BE2C (cell line): ENCODE data around the gene SMPD4.
"Not testable (repeated sequence)": the region's sequence is repeated elsewhere in the genome, so short reads cannot be mapped to it uniquely, and the experiment has no call there.

Experiments used
- DNase-seq: peaks from one replicate; pipeline ENCODE4 v3.0.0-alpha.2; 2020
- H3K27me3 ChIP-seq: fragments of 250-450 bp; sonication (Bioruptor Pico); 2 replicates; pipeline ENCODE4 v1.5.1; 2020; ENCODE audit warnings: mild to moderate bottlenecking
- H3K36me3 ChIP-seq: fragments of 250-450 bp; sonication (Bioruptor Pico); 2 replicates; pipeline ENCODE4 v1.5.1; 2020; ENCODE audit warnings: mild to moderate bottlenecking
- H3K4me1 ChIP-seq: fragments of 250-450 bp; sonication (Bioruptor Pico); 2 replicates; pipeline ENCODE4 v1.5.1; 2020
- H3K4me3 ChIP-seq: 2 replicates; pipeline ENCODE4 v1.5.1; 2011; ENCODE audit warnings: low read depth, low read length
- H3K9me3 ChIP-seq: fragments of 250-450 bp; sonication (Bioruptor Pico); 2 replicates; pipeline ENCODE4 v1.5.1; 2020
- TF ChIP-seq, protein P1 (sequence below): IDR thresholded peaks from 2 replicates; pipeline ENCODE4 v1.5.1; 2012; ENCODE audit warnings: mild to moderate bottlenecking, low read depth, low read length

Gene SMPD4

DNA sequence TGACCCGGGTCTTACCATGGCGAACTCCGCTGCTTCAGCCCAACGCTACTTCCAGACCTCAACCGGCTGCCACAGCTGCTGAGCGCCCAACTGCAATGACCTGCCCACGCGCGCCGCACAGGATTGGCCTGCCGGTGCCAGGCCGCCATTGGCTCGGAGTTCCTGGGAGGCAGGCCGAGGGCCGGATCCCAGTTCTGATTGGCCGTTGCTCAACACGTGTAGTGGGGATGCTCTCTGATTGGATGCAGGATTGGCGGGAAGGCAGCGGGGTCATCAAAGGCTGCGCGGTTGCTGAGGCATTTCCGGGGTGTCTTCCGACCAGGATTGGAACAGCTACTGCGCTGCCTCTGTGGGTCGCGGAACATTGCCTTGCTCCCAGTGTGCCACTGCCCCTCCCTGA, 16.9 kb upstream of the SMPD4 start, which contains the start of gene TUBA3E:
Gene TUBA3E, minus strand, starts transcription at position 97 of the 400 bp plus-strand sequence. Its CDS starts 79 bp downstream, at position 18.
- Histone ChIP-seq H3K9me3 (no peaks in the 10 kb centered on the region), H3K36me3 (no peaks in the 10 kb centered on the region), H3K4me1 (no peaks in the 10 kb centered on the region), H3K4me3 (no peak within 1 kb of the TSS), H3K27me3 (no peaks in the 10 kb centered on the region)
- TF ChIP-seq, protein P1, sequence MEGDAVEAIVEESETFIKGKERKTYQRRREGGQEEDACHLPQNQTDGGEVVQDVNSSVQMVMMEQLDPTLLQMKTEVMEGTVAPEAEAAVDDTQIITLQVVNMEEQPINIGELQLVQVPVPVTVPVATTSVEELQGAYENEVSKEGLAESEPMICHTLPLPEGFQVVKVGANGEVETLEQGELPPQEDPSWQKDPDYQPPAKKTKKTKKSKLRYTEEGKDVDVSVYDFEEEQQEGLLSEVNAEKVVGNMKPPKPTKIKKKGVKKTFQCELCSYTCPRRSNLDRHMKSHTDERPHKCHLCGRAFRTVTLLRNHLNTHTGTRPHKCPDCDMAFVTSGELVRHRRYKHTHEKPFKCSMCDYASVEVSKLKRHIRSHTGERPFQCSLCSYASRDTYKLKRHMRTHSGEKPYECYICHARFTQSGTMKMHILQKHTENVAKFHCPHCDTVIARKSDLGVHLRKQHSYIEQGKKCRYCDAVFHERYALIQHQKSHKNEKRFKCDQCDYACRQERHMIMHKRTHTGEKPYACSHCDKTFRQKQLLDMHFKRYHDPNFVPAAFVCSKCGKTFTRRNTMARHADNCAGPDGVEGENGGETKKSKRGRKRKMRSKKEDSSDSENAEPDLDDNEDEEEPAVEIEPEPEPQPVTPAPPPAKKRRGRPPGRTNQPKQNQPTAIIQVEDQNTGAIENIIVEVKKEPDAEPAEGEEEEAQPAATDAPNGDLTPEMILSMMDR: no peak
- no peak for DNase-seq

DNA sequence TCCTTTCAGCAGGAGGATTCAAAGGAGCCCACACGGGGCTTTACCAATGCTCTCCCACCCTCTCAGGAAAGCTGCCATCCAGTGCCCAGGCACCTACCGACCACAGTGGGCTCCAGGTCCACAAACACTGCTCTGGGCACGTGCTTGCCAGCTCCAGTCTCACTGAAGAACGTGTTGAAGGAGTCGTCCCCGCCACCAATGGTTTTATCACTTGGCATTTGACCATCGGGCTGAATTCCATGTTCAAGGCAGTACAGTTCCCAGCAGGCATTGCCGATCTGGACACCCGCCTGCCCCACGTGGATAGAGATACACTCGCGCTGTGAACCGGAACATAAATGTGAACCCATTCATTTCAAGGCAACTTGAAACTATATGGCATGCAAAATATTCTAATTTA, 14.7 kb upstream of the SMPD4 start:
- not testable (repeated sequence) for H3K27me3 ChIP-seq, H3K36me3 ChIP-seq, DNase-seq

DNA sequence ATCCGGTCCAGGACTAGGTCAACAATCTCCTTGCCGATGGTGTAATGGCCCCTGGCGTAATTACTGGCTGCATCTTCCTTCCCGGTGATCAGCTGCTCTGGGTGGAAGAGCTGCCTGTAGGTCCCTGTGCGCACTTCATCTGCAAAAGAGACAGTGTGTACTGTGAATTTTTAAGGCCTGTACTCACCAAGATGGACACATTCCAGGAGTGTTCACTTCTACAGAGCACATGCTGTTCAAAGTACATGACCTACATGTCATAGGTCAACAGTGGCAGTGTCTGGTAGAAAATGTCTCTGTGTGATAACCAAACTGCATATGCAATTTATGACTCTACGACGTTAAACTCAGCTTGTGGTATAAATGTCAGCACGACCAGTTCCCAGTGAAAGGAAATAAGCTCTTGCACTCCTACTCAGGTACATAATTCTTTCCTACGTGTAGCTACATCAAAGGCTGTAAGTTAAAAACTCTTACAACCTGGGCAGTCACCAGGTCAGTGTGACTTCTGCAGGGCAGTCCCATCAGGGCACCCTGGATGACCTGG, 13.8 kb upstream of the SMPD4 start:
- H3K4me1 ChIP-seq, H3K9me3 ChIP-seq, DNase-seq, H3K36me3 ChIP-seq, H3K27me3 ChIP-seq, H3K4me3 ChIP-seq: not testable (repeated sequence)

More for the DNA sequence above, 14.7 kb upstream of the SMPD4 start:
- H3K4me1 ChIP-seq, H3K9me3 ChIP-seq, H3K4me3 ChIP-seq: not testable (repeated sequence)

DNA sequence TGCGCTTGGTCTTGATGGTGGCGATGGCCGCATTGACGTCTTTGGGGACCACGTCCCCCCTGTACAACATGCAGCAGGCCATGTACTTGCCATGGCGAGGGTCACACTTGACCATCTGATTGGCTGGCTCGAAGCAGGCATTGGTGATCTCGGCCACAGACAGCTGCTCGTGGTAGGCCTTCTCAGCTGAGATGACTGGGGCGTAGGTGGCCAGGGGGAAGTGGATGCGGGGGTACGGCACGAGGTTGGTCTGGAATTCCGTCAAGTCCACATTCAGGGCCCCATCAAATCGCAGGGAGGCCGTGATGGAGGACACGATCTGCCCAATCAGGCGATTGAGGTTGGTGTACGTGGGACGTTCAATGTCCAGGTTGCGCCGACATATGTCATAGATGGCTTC, 12.4 kb upstream of the SMPD4 start:
- H3K27me3 ChIP-seq, H3K4me3 ChIP-seq: not testable (repeated sequence)

DNA sequence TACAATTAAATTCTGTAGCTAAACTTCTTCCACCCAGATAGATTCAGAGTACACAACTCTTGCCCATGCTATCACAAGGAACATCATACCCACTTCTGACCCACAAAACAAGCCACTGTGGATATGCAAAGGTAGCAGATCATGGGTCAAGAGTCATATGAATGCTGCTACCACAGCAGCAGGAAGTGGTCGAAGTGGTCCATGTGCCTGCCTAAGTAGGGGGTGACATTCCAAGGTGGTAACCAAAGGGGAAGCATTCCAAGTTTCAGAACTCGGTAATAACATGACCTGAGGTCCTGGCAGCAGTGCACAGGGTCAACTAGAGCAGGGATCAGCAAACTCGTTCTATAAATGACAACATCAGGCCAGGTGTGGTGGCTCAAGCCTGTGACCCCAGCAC, 11.0 kb upstream of the SMPD4 start:
- H3K36me3 ChIP-seq, DNase-seq: not testable (repeated sequence)

More for the DNA sequence above, 12.4 kb upstream of the SMPD4 start:
- not testable (repeated sequence) for H3K9me3 ChIP-seq, DNase-seq, H3K36me3 ChIP-seq, H3K4me1 ChIP-seq

DNA sequence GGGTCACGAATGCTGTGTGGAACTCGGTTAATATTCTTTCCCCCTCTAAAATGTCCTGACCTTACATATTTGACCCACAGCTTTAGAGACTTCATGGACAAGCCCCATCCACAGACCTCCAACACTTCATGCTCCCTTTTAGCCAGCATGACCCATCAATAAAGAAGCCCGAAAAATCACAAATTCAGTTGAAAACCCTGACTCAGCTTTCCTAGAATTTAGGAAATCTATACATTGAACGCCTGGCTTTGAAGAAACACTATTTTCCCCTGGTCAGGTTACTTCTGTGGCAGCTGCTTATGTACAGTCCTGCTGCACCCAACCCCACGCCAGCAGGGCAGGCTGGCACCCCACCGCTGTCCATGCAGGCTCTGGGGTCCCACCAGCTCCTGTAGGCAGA, 9.9 kb upstream of the SMPD4 start:
- not testable (repeated sequence) for H3K4me3 ChIP-seq, H3K27me3 ChIP-seq, DNase-seq, H3K9me3 ChIP-seq, H3K4me1 ChIP-seq, H3K36me3 ChIP-seq

More for the DNA sequence above, 11.0 kb upstream of the SMPD4 start:
- not testable (repeated sequence) for H3K9me3 ChIP-seq, H3K4me3 ChIP-seq, H3K4me1 ChIP-seq, H3K27me3 ChIP-seq

DNA sequence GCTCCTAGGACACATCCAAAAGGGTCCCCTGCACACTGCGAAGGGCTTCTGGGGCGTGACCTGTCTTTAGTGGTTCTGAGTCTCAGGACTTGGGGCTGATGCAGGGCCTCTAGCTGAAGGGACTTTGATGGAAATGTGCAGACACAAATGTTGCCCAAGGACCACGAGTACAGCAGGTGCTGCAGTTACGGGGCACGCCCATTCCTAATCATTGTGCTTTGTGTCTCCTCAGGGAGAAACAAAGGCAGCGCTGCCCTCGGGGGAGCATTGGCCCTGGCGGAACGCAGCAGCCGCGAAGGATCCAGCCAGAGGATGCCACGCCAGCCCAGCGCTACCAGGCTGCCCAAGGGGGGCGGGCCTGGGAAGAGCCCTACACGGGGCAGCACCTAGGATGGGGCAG, 8.8 kb upstream of the SMPD4 start:
- TF ChIP-seq, protein P1: no peak
- H3K36me3 ChIP-seq: no peaks in the 10 kb centered on the region

DNA sequence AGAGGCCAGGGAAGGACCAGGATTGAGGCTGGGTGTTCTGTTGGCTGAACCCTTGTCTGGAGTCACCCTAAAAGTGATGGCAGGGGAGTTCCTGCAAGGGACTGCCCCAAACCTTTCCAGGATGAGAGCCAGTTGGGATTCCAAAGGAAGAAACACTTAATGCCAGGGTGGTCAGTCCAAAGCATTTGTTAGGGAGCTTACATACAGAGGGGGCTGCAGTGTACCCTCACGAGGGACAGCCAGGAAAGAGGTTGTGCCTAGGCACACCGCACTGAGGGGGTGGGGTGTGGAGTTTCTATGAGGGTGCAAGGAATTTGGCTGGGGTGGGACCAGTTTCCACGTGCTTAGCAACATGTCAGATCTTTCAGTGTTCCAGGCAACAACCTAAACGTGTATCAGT, 7.6 kb upstream of the SMPD4 start:
- H3K27me3 ChIP-seq, H3K9me3 ChIP-seq, H3K4me3 ChIP-seq: not testable (repeated sequence)

More for the DNA sequence above, 8.8 kb upstream of the SMPD4 start:
- Histone ChIP-seq H3K4me1 (no peaks in the 10 kb centered on the region), H3K4me3 (no peak overlapping the region), H3K27me3 (no peaks in the 10 kb centered on the region), H3K9me3 (no peaks in the 10 kb centered on the region)
- DNase-seq: no peak

DNA sequence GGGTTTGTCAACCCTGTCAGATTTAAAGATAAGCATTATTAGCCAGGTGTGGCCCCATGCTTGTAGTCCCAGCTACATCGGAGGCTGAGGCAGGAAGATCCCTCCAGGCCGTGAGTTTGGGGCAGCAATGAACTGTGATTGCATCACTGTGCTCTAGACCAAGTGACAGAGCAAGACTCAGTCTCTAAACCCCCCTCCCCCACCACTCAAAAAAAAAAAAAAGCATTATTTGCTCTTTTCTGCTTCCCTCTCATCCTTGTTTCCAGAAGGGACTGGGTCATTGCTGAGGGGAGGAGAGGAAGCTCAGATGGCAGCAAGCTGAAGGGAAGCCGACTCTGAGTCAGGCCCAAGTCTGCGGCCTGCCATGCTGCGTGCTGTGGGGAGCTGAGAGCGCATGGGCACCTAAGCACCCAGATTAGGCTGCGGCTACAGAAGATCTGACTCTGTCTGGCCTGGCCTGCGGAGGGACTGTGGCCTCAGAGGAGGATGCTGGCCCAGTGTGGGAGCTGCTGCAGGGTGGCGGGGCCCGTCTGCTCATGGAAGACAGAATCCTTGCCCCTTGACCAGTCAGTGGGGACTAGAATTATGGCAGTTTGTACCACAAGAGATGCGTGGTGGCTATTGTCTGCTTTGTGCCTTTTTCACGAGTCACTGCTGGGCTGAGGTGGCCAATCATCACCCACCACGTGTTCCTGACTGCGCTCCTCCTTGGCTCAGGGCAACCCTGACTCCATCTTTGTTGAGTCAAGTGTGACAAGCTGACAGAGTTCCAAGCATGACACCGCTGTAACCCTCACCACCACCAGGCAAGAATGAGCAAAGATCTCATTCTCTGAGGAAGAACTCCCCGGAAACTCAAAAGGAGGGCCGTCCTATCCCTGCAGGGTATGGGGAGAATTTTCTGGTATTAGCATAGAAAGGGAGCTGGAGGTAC, 6.7 kb upstream of the SMPD4 start:
- not testable (repeated sequence) for DNase-seq

More for the DNA sequence above, 7.6 kb upstream of the SMPD4 start:
- not testable (repeated sequence) for H3K36me3 ChIP-seq, H3K4me1 ChIP-seq, DNase-seq

DNA sequence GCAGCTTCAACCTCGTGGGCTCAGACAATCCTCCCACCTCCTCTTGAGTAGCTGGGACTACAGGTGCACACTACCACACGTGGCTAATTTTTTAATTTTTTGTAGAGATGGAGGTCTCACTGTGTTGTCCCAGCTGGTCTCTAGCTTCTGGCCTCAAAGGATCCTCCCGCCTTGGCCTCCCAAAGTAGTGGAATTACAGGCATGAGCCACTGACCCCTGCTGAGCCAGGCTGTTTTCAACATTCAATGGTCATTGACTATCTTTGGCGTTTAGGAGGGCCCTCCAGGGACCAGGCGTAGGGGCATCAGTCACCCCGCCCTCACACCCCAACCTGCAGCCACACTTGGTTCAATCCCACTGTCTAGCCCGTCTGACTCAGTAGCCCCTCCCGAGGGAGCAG, 5.9 kb upstream of the SMPD4 start:
- Histone ChIP-seq H3K27me3 (no peaks in the 10 kb centered on the region), H3K4me3 (no peak overlapping the region), H3K36me3 (no peaks in the 10 kb centered on the region), H3K4me1 (no peaks in the 10 kb centered on the region), H3K9me3 (no peaks in the 10 kb centered on the region)
- DNase-seq: no peak
- TF ChIP-seq, protein P1: no peak

More for the DNA sequence above, 6.7 kb upstream of the SMPD4 start:
- not testable (repeated sequence) for H3K36me3 ChIP-seq, H3K27me3 ChIP-seq, H3K9me3 ChIP-seq, H3K4me3 ChIP-seq, H3K4me1 ChIP-seq
